Left lung (tissue), 10 donors: ENCODE results near the gene PAEP. TPM values are rescaled to one million over a fixed set of nuclear protein-coding genes. Genes with fewer than 3 reads are reported as not detected.
"Not testable (repeated sequence)": the region's sequence is repeated elsewhere in the genome, so short reads cannot be mapped to it uniquely, and the experiment has no call there.

Experiments used
- ATAC-seq: fragments of 200-7000 bp; cut with Tn5 transposase; one replicate; pipeline ENCODE4 v1.9.1; 2020; ENCODE audit warnings: moderate library complexity
- DNase-seq, 4 donors: peaks; one replicate each; pipeline ENCODE4 v3.0.0-alpha.2; 2013 to 2020
- H3K27ac ChIP-seq, 2 donors: fragments of 200-600 bp; sonication (generic) in 1 of 2; one replicate each; pipeline versions ENCODE4 v1.5.0 to v1.8.0; 2020 to 2021
- H3K27me3 ChIP-seq, 2 donors: fragments of 200-600 bp; sonication (generic) in 1 of 2; one replicate each; pipeline versions ENCODE4 v1.5.0 to v1.8.0; 2020 to 2021
- H3K36me3 ChIP-seq, 2 donors: fragments of 200-600 bp; sonication (generic) in 1 of 2; one replicate each; pipeline versions ENCODE4 v1.5.0 to v1.8.0; 2020 to 2021
- H3K4me1 ChIP-seq, 2 donors: fragments of 200-600 bp; one replicate each; pipeline ENCODE4 v1.8.0; 2021
- H3K4me3 ChIP-seq, 2 donors: fragments of 200-600 bp; sonication (generic) in 1 of 2; one replicate each; pipeline versions ENCODE4 v1.5.0 to v1.8.0; 2020 to 2021; ENCODE audit warnings: mild to moderate bottlenecking in 1 of 2
- H3K9me3 ChIP-seq, 2 donors: fragments of 200-600 bp; sonication (generic) in 1 of 2; one replicate each; pipeline versions ENCODE4 v1.5.0 to v1.8.0; 2020 to 2021
- CTCF ChIP-seq, 2 donors: fragments of 200-600 bp; sonication (generic) in 1 of 2; IDR thresholded peaks; one replicate each; pipeline versions ENCODE4 v1.5.0 to v1.8.0; 2021; ENCODE audit warnings: antibody characterized with exemption in 2 of 2
- intact Hi-C, 2 donors: fragments of 100-400 bp; cut with DNase I; formaldehyde crosslinking; loops; one replicate each; pipeline versions ENCODE4 v1.11.2 to v1.14.2; 2022
- polyA plus RNA-seq, 6 donors: library from polyadenylated mRNA; unstranded; fragments of 120-200 nt; gene quantifications; one replicate each; pipeline ENCODE4 v1.2.1, GENCODE V29; 2013; ENCODE audit not compliant: insufficient read length in 6 of 6
- total RNA-seq, 2 donors: library from RNA; stranded (reverse); fragmentation: NEBNext Ultra II Directional; extraction: Animal tissue kit (Norgen Biotek cat#: 25700); gene quantifications; one replicate each; pipeline ENCODE4 v1.2.1, GENCODE V29; 2021
- donor health status: DM: no; HTN: yes; CAD: no.
- donor health status: DM: no; HTN: no; CAD: no.

The PAEP gene
- total and polyA plus RNA-seq, 8 donors = 0.39 to 4.2 TPM; not detected in 6

- H3K27me3 ChIP-seq = peaks cover 0 to 60% of the 10 kb centered on the region in 2 donors
- intact Hi-C loops = no loop called here
- no peak for DNase-seq
Measured at GRCh38 chr9:135526089-135526729, 35.3 kb upstream of the PAEP start.

GRCh38 chr9:135526730-135527571 lies 34.6 kb upstream of the PAEP start:
- ATAC-seq (no peak), DNase-seq (peak in 2 of 4 donors; percentile 25 to 72)
- Histone ChIP-seq H3K27me3 (peaks cover 0 to 56% of the 10 kb centered on the region in 2 donors), H3K4me3 (no peak overlapping the region), H3K36me3 (no peaks in the 10 kb centered on the region), H3K9me3 (no peaks in the 10 kb centered on the region), H3K27ac (no peak overlapping the region), H3K4me1 (no peaks in the 10 kb centered on the region)
- intact Hi-C loops = no loop called here
- TF ChIP-seq CTCF (IDR thresholded peaks at IDR 0.05) = no peak

More at GRCh38 chr9:135526089-135526729, 35.3 kb upstream of the PAEP start:
- no peak for ATAC-seq
- TF ChIP-seq CTCF (IDR thresholded peaks at IDR 0.05) = no peak
- H3K27ac ChIP-seq = no peak overlapping the region
- no peaks in the 10 kb centered on the region for H3K36me3 ChIP-seq
- H3K4me1 ChIP-seq = no peaks in the 10 kb centered on the region
- H3K4me3 ChIP-seq = no peak overlapping the region
- no peaks in the 10 kb centered on the region for H3K9me3 ChIP-seq

GRCh38 chr9:135528842-135529435 lies 32.6 kb upstream of the PAEP start:
- not testable (repeated sequence) for DNase-seq, H3K27ac ChIP-seq

GRCh38 chr9:135530146-135530545 lies 31.4 kb upstream of the PAEP start:
- Histone ChIP-seq H3K4me3 (no peak overlapping the region), H3K36me3 (no peaks in the 10 kb centered on the region), H3K27ac (no peak overlapping the region), H3K9me3 (no peaks in the 10 kb centered on the region), H3K4me1 (no peaks in the 10 kb centered on the region), H3K27me3 (peaks cover 0 to 41% of the 10 kb centered on the region in 2 donors)
- intact Hi-C loops = no loop called here
- ATAC-seq (no peak), DNase-seq (no peak)
- no peak for TF ChIP-seq CTCF (IDR thresholded peaks at IDR 0.05)

More at GRCh38 chr9:135528842-135529435, 32.6 kb upstream of the PAEP start:
- ATAC-seq, H3K9me3 ChIP-seq, intact Hi-C loops, H3K4me1 ChIP-seq, H3K4me3 ChIP-seq, H3K36me3 ChIP-seq: not testable (repeated sequence)
- peaks cover 0 to 45% of the 10 kb centered on the region in 2 donors for H3K27me3 ChIP-seq

GRCh38 chr9:135531096-135531495 lies 30.5 kb upstream of the PAEP start:
- H3K36me3 ChIP-seq = no peaks in the 10 kb centered on the region
- intact Hi-C loops = no loop called here
- H3K9me3 ChIP-seq = no peaks in the 10 kb centered on the region
- no peaks in the 10 kb centered on the region for H3K4me1 ChIP-seq
- H3K27ac ChIP-seq = no peak overlapping the region
- peaks cover 0 to 42% of the 10 kb centered on the region in 2 donors for H3K27me3 ChIP-seq
- no peak for TF ChIP-seq CTCF (IDR thresholded peaks at IDR 0.05)
- H3K4me3 ChIP-seq = no peak overlapping the region
- no peak for DNase-seq
- no peak for ATAC-seq
